H1 (cell line): Measurements from ENCODE around the gene FPGS. TPM values are rescaled to one million over a fixed set of nuclear protein-coding genes. Genes with fewer than 3 reads are reported as not detected.
A peak's percentile ranks its signal among the peaks of the same experiment; 100 is the strongest.

Experiments
- CBX5 ChIP-seq: fragments of 300-800, 300-1000 bp; sonication (generic); IDR thresholded peaks from 2 replicates; pipeline ENCODE4 v1.7.1; 2016; ENCODE audit warnings: antibody characterized with exemption, low read length, low read depth
- EGR1 ChIP-seq: IDR thresholded peaks from 2 replicates; pipeline ENCODE4 v1.6.1; 2011; ENCODE audit warnings: low read depth, low read length, borderline replicate concordance
- EZH2 ChIP-seq: fragments of 200-600 bp; sonication (generic); IDR thresholded peaks from 2 replicates; pipeline ENCODE4 v1.7.1; 2012; ENCODE audit warnings: low read depth, mild to moderate bottlenecking, moderate library complexity, low read length, inconsistent platforms; ENCODE audit not compliant: severe bottlenecking
- GABPA ChIP-seq: IDR thresholded peaks from 2 replicates; pipeline ENCODE4 v1.6.1; 2011; ENCODE audit warnings: mild to moderate bottlenecking, low read length, moderate library complexity, borderline replicate concordance; ENCODE audit not compliant: insufficient read depth
- HDAC2 ChIP-seq, 2 experiments: fragments of 300-600 bp in 1 of 2; sonication (generic) in 1 of 2; IDR thresholded peaks; 2 replicates each; pipeline ENCODE4 v1.6.1; 2011 to 2012; ENCODE audit warnings: low read depth in 2 of 2, low read length in 2 of 2, mild to moderate bottlenecking in 2 of 2, moderate library complexity in 2 of 2, borderline replicate concordance in 1 of 2, inconsistent platforms in 1 of 2
- KDM5A ChIP-seq: fragments of 200-600 bp; IDR thresholded peaks from 2 replicates; pipeline ENCODE4 v1.7.1; 2012; ENCODE audit warnings: mild to moderate bottlenecking, low read length, inconsistent platforms, mixed read lengths
- TEAD4 ChIP-seq: IDR thresholded peaks from 2 replicates; pipeline ENCODE4 v1.6.1; 2012; ENCODE audit warnings: low read depth, low read length, inconsistent platforms, mixed read lengths
- polyA plus RNA-seq, 7 experiments: library from polyadenylated mRNA; depleted of rRNA in 3 of 7; stranded (reverse) in 5 of 7; unstranded in 2 of 7; fragments of >200 nt in 5 of 7; fragments of 200-250 nt in 2 of 7; gene quantifications; 1 replicate in 5 of 7; 2 replicates in 1 of 7; 4 replicates in 1 of 7; pipeline versions ENCODE4 v1.2.1 to v1.2.3, GENCODE V29; 2011 to 2013; ENCODE audit warnings: missing spikeins in 2 of 7, mixed read lengths in 2 of 7
- total RNA-seq: library from RNA; stranded (reverse); fragmentation: NEBNext Ultra II Directional; extraction: Animal tissue kit (Norgen Biotek cat#: 25700); gene quantifications from 2 replicates; pipeline ENCODE4 v1.2.1, GENCODE V29; 2021

Gene FPGS
- total and polyA plus RNA-seq, 2 of the 8 experiments (the other 6 are each of a cell fraction or from before 2014, with no cell fraction given), result 62.4 to 83.0 TPM

DNA sequence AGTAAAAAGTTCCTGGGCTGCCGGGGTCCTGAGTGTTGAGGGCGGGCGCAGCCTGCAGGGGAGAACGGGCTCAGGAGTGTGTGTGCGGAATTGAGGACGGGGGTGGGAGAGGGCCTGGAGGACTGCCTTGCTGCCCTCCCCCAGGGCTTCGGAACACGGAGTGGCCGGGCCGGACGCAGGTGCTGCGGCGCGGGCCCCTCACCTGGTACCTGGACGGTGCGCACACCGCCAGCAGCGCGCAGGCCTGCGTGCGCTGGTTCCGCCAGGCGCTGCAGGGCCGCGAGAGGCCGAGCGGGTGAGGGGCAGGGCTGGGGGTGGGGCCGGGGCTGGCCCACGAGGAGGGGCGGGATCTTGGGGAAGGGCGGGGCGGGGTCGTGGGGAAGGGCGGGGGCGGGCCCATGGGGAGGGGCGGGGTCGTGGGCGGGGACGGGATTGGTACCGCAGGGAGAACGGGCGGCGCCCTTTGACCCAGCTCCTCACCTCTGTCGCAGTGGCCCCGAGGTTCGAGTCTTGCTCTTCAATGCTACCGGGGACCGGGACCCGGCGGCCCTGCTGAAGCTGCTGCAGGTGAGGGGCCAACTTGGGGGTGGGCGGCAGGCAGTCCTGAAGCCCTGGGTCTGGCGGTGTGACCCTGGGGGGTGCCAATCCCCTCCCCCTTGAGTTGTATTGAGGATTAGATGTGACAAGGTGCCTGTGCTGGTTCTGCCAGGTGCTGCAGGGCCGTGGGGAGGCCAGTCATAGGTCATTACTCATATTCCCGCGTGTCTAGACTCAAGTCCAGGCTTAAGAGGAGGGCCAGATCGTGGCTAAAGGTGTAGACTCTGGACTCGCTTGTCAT, 7.1 kb downstream of the FPGS start (continued):
- TF ChIP-seq KDM5A (no peak), EZH2 (no peak), EGR1 (no peak), TEAD4 (no peak), HDAC2 (IDR thresholded peaks at IDR 0.05; ENCODE audit: borderline replicate concordance in 1 of 2, low read depth in 2 of 2, low read length in 2 of 2) (0 out of 4 replicates have a peak, but pooled peaks of 1 of the 2 experiments have one; percentile 4), CBX5 (no peak), GABPA (0 out of 2 replicates have a peak, but pooled peaks have one; percentile 18)
